NCI-H526 treated with DMSO at 0.1 percent for 48 hours (cell line): Measurements from ENCODE around the gene SCARB1.

ENCODE experiments used
- DNase-seq: peaks from one replicate; lab custom pipeline; 2025; lab: John Stamatoyannopoulos, UW

The SCARB1 gene

GRCh38 chr12:124745891-124746570 lies 117.6 kb downstream of the SCARB1 start:
- DNase-seq: peak; percentile 54

- no peak for DNase-seq
Measured at GRCh38 chr12:124745465-124745890, 118.2 kb downstream of the SCARB1 start.

GRCh38 chr12:124744659-124745464 lies 118.8 kb downstream of the SCARB1 start:
- no peak for DNase-seq

- DNase-seq: no peak
Measured at GRCh38 chr12:124744273-124744640, 119.4 kb downstream of the SCARB1 start.

- DNase-seq: no peak
Measured at GRCh38 chr12:124743479-124744272, 120.0 kb downstream of the SCARB1 start.

GRCh38 chr12:124742678-124743077 lies 121.0 kb downstream of the SCARB1 start:
- DNase-seq: no peak

- no peak for DNase-seq
Measured at GRCh38 chr12:124742111-124742510, 121.6 kb downstream of the SCARB1 start.

GRCh38 chr12:124741211-124741610 lies 122.5 kb downstream of the SCARB1 start:
- DNase-seq: no peak

- DNase-seq: no peak
Measured at GRCh38 chr12:124740691-124741137, 123.0 kb downstream of the SCARB1 start.

GRCh38 chr12:124739953-124740561 lies 123.6 kb downstream of the SCARB1 start:
- no peak for DNase-seq

GRCh38 chr12:124738636-124739467 lies 124.8 kb downstream of the SCARB1 start:
- no peak for DNase-seq

- no peak for DNase-seq
Measured at GRCh38 chr12:124737772-124738635, 125.7 kb downstream of the SCARB1 start.

GRCh38 chr12:124737040-124737419 lies 126.6 kb downstream of the SCARB1 start:
- DNase-seq: no peak

- no peak for DNase-seq
Measured at GRCh38 chr12:124736115-124737039, 127.3 kb downstream of the SCARB1 start.

- DNase-seq: no peak
Measured at GRCh38 chr12:124734224-124734788, 129.4 kb downstream of the SCARB1 start.

GRCh38 chr12:124733086-124733485 lies 130.6 kb downstream of the SCARB1 start:
- DNase-seq: no peak

GRCh38 chr12:124732275-124733075 lies 131.2 kb downstream of the SCARB1 start:
- no peak for DNase-seq

- DNase-seq: no peak
Measured at GRCh38 chr12:124731869-124732268, 131.8 kb downstream of the SCARB1 start.
